Right lobe of liver (tissue), 6 donors: ENCODE data around the gene TIMM23B. TPM values are rescaled to one million over a fixed set of nuclear protein-coding genes. Genes with fewer than 3 reads are reported as not detected.
"Not testable (repeated sequence)": the region's sequence is repeated elsewhere in the genome, so short reads cannot be mapped to it uniquely, and the experiment has no call there.

Experiments used
- ATAC-seq, 4 donors: fragments of 200-7000 bp; cut with Tn5 transposase; one replicate each; pipeline ENCODE4 v1.9.1; 2020; ENCODE audit warnings: mild to moderate bottlenecking in 4 of 4, moderate library complexity in 4 of 4
- DNase-seq, 3 donors: peaks; one replicate each; pipeline ENCODE4 v3.0.0-alpha.2; 2020
- H3K27ac ChIP-seq, 3 donors: fragments of 200-600 bp; one replicate each; pipeline ENCODE4 v1.8.0; 2022
- H3K27me3 ChIP-seq, 2 donors: fragments of 200-600 bp; one replicate each; pipeline ENCODE4 v1.8.0; 2022
- H3K36me3 ChIP-seq, 4 donors: fragments of 200-600 bp; sonication (generic) in 1 of 4; one replicate each; pipeline versions ENCODE4 v1.5.1 to v1.8.0; 2017 to 2022; ENCODE audit warnings: control low read depth in 1 of 4
- H3K4me1 ChIP-seq, 4 donors: fragments of 200-600 bp; sonication (generic) in 1 of 4; one replicate each; pipeline versions ENCODE4 v1.5.1 to v1.8.0; 2017 to 2022; ENCODE audit warnings: control low read depth in 1 of 4
- H3K4me3 ChIP-seq, 3 donors: fragments of 200-600 bp; one replicate each; pipeline ENCODE4 v1.8.0; 2022
- H3K9me3 ChIP-seq, 4 donors: fragments of 200-600 bp; sonication (generic) in 1 of 4; one replicate each; pipeline versions ENCODE4 v1.5.1 to v1.8.0; 2017 to 2022; ENCODE audit warnings: control low read depth in 1 of 4
- WGBS: methylation state at CpG from one replicate; pipeline ENCODE4 v1.1.6; 2018; ENCODE audit warnings: low coverage, low lambda C conversion rate; ENCODE audit not compliant: insufficient coverage; ENCODE audit errors: missing lambda C conversion rate; 5-methylcytosine and 5-hydroxymethylcytosine counted together
- intact Hi-C, 2 donors: fragments of 100-400 bp; cut with DNase I; formaldehyde crosslinking; loops; one replicate each; pipeline versions ENCODE4 v1.11.2 to v1.14.1; 2022
- total RNA-seq, 6 experiments: library from RNA; depleted of rRNA in 2 of 6; stranded (reverse); fragments of >200 nt in 2 of 6; fragmentation: NEBNext Ultra II Directional in 3 of 6; extraction: Animal tissue kit (Norgen Biotek cat#: 25700) in 3 of 6; gene quantifications; one replicate each; pipeline versions ENCODE4 v1.1.0 to v1.2.4, GENCODE V29; 2016 to 2023
- donor health status: DM: no; HTN: yes; CAD: no.
- donor health status: DM: no; HTN: no; CAD: no.
- donor health status: DM: no; HTN: no; CAD: no.
- donor health status: DM: no; HTN: yes; CAD: no.
- donor health status: DM: no; HTN: yes; CAD: no.

TIMM23B gene
- total RNA-seq, 6 experiments from 2014 or later = 5.5 to 11.2 (median 9.7) TPM

GRCh38 chr10:49931959-49932728, 9.7 kb upstream of the TIMM23B start:
- ATAC-seq, H3K4me3 ChIP-seq, H3K27me3 ChIP-seq, H3K36me3 ChIP-seq, DNase-seq, H3K4me1 ChIP-seq, H3K27ac ChIP-seq, intact Hi-C loops, H3K9me3 ChIP-seq: not testable (repeated sequence)
- WGBS = 79% methylated on average over 7 of the region's 7 CpGs

DNA sequence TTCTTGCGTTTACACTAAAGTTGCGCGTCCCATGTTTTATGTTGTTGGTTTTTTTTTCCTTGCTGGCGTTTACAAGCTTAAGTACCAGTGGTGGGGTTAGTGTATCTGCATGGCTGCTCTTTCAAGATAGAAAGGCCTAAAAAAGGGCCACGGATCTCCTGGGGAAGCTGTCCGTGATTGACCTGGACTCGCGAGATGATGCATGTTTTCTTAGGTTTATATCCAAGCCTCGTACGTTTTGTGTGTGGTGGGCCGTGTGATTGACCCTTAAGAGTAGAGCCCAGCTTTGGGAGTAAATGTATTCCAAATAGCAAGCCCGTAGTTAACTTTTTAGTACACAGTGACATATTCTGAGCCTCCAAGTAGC, 469 bp downstream of the TIMM23B start:
- H3K27me3 ChIP-seq, H3K9me3 ChIP-seq, H3K36me3 ChIP-seq, intact Hi-C loops, DNase-seq: not testable (repeated sequence)
- WGBS = under 1% methylated on average over 10 of the region's 12 CpGs
- H3K4me1 ChIP-seq = peaks cover 0 to 13% (median 3%) of the 10 kb centered on the region in 4 donors
- H3K27ac ChIP-seq = peak overlapping the region in 1 of 3 donors; percentile 69
- ATAC-seq = peak; percentile 27 to 39 (median 31)
- H3K4me3 ChIP-seq = peak overlapping the region; percentile 81 to 90 (median 83)

DNA sequence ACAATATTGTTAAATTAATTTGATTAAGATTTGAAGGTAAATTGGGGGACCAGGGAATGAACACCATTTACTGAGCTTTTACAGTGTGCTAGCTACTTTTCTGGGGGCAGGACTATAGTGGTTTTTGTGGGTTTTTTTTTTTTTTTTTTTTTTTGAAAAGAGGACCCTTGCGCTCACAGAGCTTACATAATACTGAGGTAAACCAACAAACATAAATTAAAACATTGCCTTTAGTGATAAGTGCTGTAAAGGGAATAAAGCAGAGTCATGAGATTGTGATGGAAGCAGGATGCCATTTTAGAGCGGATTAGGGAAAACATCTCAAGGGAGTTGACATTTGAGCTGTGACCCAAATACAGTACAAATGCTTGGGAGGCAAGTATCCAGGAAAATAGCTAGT, 1.8 kb downstream of the TIMM23B start:
- ATAC-seq, H3K27me3 ChIP-seq, H3K9me3 ChIP-seq, DNase-seq, H3K36me3 ChIP-seq, intact Hi-C loops, H3K4me3 ChIP-seq, H3K27ac ChIP-seq: not testable (repeated sequence)
- H3K4me1 ChIP-seq = peaks cover 0 to 13% (median 3%) of the 10 kb centered on the region in 4 donors
- 67% methylated on average over 2 of the region's 2 CpGs for WGBS

DNA sequence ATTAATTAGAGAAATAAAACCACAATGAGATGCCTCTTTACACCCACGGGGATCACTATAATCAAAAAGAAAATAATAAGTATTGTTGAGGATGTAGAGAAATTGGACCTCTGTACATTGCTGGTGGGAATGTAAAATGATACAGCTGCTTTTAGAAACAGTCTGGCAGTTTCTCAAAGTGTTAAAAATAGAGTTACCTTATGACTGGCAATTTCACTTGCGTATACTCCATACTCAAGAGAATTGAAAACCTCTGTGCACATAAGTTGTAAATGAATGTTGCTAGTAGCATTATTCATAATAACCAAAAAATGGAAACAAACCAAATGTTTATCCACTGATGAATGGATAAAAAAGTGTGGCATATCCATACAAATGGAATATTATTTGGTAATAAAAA, 6.3 kb downstream of the TIMM23B start:
- ATAC-seq, DNase-seq, H3K27ac ChIP-seq, H3K27me3 ChIP-seq, H3K4me1 ChIP-seq, intact Hi-C loops, H3K9me3 ChIP-seq, H3K36me3 ChIP-seq, H3K4me3 ChIP-seq: not testable (repeated sequence)
- 63% methylated on average over 1 of the region's 2 CpGs for WGBS

GRCh38 chr10:49948737-49949136, 6.9 kb downstream of the TIMM23B start:
- ATAC-seq, H3K4me1 ChIP-seq, DNase-seq, H3K4me3 ChIP-seq, H3K9me3 ChIP-seq, H3K36me3 ChIP-seq, H3K27me3 ChIP-seq, H3K27ac ChIP-seq, intact Hi-C loops: not testable (repeated sequence)
- WGBS = 78% methylated on average over 2 of the region's 2 CpGs

GRCh38 chr10:49952006-49952405, 10.2 kb downstream of the TIMM23B start:
- H3K27ac ChIP-seq, H3K9me3 ChIP-seq, ATAC-seq, H3K36me3 ChIP-seq, H3K27me3 ChIP-seq, intact Hi-C loops, H3K4me1 ChIP-seq, DNase-seq, H3K4me3 ChIP-seq: not testable (repeated sequence)
- WGBS = 94% methylated on average over 3 of the region's 3 CpGs

DNA sequence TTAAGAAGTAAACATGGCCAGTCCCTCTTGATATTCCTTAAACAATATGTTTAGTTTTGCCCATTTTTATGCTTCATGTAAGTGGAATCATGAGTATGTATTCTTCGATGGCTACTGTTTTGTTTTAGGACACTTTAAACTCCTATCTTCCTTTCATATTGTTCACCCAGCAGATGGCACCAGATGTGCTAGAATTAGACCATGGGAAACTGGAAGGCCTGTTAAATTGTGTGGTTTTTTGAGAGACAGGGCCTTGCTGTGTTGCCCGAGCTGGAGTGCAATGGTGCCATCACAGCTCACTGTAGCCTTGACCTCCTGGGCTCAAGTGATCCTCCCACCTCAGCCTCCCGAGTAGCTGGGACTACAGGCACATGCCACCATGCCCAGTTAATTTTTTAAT, 11.3 kb downstream of the TIMM23B start:
- H3K36me3 ChIP-seq = peaks cover 0 to 13% (median 2%) of the 10 kb centered on the region in 4 donors
- H3K4me3 ChIP-seq, DNase-seq, H3K27ac ChIP-seq, intact Hi-C loops, H3K9me3 ChIP-seq, H3K4me1 ChIP-seq, H3K27me3 ChIP-seq: not testable (repeated sequence)
- WGBS = 80% methylated on average over 1 of the region's 3 CpGs
- peak; percentile 37 to 62 (median 50) for ATAC-seq

DNA sequence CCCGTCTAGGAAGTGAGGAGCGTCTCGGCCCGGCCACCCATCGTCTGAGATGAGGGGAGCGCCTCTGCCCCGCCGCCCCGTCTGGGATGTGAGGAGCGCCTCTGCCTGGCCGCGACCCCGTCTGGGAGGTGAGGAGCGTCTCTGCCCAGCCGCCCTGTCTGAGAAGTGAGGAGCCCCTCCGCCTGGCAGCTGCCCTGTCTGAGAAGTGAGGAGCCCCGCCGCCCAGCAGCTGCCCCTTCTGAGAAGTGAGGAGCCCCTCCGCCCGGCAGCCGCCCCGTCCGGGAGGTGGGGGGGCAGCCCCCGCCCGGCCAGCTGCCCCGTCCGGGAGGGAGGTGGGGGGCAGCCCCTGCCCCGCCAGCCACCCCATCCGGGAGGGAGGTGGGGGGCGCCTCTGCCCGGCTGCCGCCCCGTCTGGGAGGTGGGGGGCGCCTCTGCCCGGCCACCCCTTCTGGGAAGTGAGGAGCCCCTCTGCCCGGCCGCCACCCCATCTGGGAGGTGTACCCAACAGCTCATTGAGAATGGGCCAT, 28.5 kb downstream of the TIMM23B start:
- not testable (repeated sequence) for ATAC-seq, DNase-seq
- no CpG with 5 or more reads among the region's 37 CpGs for WGBS

GRCh38 chr10:49971466-49971865, 29.6 kb downstream of the TIMM23B start:
- WGBS = 73% methylated on average over 2 of the region's 2 CpGs
- H3K4me3 ChIP-seq, H3K36me3 ChIP-seq, intact Hi-C loops, H3K27me3 ChIP-seq, ATAC-seq, DNase-seq, H3K27ac ChIP-seq, H3K9me3 ChIP-seq, H3K4me1 ChIP-seq: not testable (repeated sequence)

More for the DNA sequence above, 28.5 kb downstream of the TIMM23B start:
- H3K4me3 ChIP-seq, H3K36me3 ChIP-seq, H3K9me3 ChIP-seq, intact Hi-C loops, H3K4me1 ChIP-seq, H3K27ac ChIP-seq, H3K27me3 ChIP-seq: not testable (repeated sequence)

DNA sequence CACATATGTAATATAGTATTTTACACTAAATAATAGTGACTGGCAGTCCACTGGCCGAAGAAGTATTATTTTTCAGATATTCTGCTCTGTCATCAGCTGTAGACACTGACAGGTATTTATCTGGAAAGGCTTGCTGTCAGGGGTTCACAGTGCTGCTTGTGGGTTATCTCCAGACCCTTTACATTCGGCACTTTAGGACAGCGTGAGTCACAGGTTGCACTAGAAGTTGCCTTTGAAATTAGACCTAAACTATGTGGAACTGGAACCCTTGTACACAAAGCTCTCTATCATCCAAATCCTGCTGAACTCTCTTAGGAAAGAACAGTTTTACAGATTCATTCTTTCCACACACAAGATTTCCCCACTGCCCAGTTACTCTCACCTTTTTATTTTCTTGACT, 30.2 kb downstream of the TIMM23B start:
- H3K27ac ChIP-seq, H3K4me1 ChIP-seq, H3K4me3 ChIP-seq, intact Hi-C loops, H3K9me3 ChIP-seq, H3K36me3 ChIP-seq, ATAC-seq, H3K27me3 ChIP-seq, DNase-seq: not testable (repeated sequence)
- WGBS = 73% methylated on average over 1 of the region's 3 CpGs

GRCh38 chr10:49977756-49978155, 35.9 kb downstream of the TIMM23B start:
- H3K4me1 ChIP-seq, H3K27me3 ChIP-seq, H3K4me3 ChIP-seq, H3K27ac ChIP-seq, ATAC-seq, intact Hi-C loops, DNase-seq, H3K36me3 ChIP-seq, H3K9me3 ChIP-seq: not testable (repeated sequence)
- WGBS = no CpG with 5 or more reads among the region's 3 CpGs
